Endothelial cell (in vitro differentiated cells): ENCODE measurements around the gene PDGFC. TPM values are rescaled to one million over a fixed set of nuclear protein-coding genes. Genes with fewer than 3 reads are reported as not detected.

ENCODE experiments used
- DNase-seq: peaks from one replicate; pipeline ENCODE4 v3.0.0; 2021; ENCODE audit warnings: low spot score
- H3K27ac Mint-ChIP-seq: one replicate; pipeline ENCODE4 v1.8.0; 2021; ENCODE audit warnings: mixed read lengths, inconsistent platforms; ENCODE audit not compliant: unreplicated experiment
- H3K27me3 Mint-ChIP-seq: one replicate; pipeline ENCODE4 v1.8.0; 2021; ENCODE audit warnings: mild to moderate bottlenecking, moderate library complexity, mixed read lengths, inconsistent platforms; ENCODE audit not compliant: unreplicated experiment
- H3K36me3 Mint-ChIP-seq: one replicate; pipeline ENCODE4 v1.8.0; 2021; ENCODE audit warnings: mild to moderate bottlenecking, low read depth, mixed read lengths, inconsistent platforms; ENCODE audit not compliant: unreplicated experiment
- H3K4me1 Mint-ChIP-seq: one replicate; pipeline ENCODE4 v1.8.0; 2021; ENCODE audit warnings: mild to moderate bottlenecking, mixed read lengths, inconsistent platforms; ENCODE audit not compliant: unreplicated experiment
- H3K4me3 Mint-ChIP-seq: one replicate; pipeline ENCODE4 v1.8.0; 2021; ENCODE audit warnings: mild to moderate bottlenecking, mixed read lengths, inconsistent platforms; ENCODE audit not compliant: unreplicated experiment
- H3K9me3 Mint-ChIP-seq: one replicate; pipeline ENCODE4 v1.8.0; 2021; ENCODE audit warnings: mixed read lengths, inconsistent platforms; ENCODE audit not compliant: unreplicated experiment
- CTCF ChIP-seq: fragments of 200-600 bp; sonication (generic); IDR thresholded peaks from one replicate; pipeline ENCODE4 v1.5.0; 2021; ENCODE audit warnings: antibody characterized with exemption; ENCODE audit not compliant: unreplicated experiment
- total RNA-seq: library from RNA; stranded (reverse); fragmentation: NEBNext Ultra II Directional; extraction: Animal tissue kit (Norgen Biotek cat#: 25700); gene quantifications from one replicate; pipeline ENCODE4 v1.2.1, GENCODE V29; 2021; ENCODE audit not compliant: unreplicated experiment

The PDGFC gene
- total RNA-seq, 1 donor from 2014 or later: 22.0 TPM

- no peaks in the 10 kb centered on the region for H3K36me3 Mint-ChIP-seq
- no peak for DNase-seq
- no peak for TF ChIP-seq CTCF
- H3K4me1 Mint-ChIP-seq: no peaks in the 10 kb centered on the region
- H3K4me3 Mint-ChIP-seq: no peak overlapping the region
- no peak overlapping the region for H3K27ac Mint-ChIP-seq
- no peaks in the 10 kb centered on the region for H3K27me3 Mint-ChIP-seq
- H3K9me3 Mint-ChIP-seq: no peaks in the 10 kb centered on the region
Measured at GRCh38 chr4:156858071-156858470, 113.5 kb downstream of the PDGFC start.

- DNase-seq: no peak
- H3K27ac Mint-ChIP-seq: no peak overlapping the region
- no peaks in the 10 kb centered on the region for H3K4me1 Mint-ChIP-seq
- H3K36me3 Mint-ChIP-seq: peaks cover 38% of the 10 kb centered on the region
- TF ChIP-seq CTCF: no peak
- peaks cover 16% of the 10 kb centered on the region for H3K9me3 Mint-ChIP-seq
- peaks cover 1% of the 10 kb centered on the region for H3K27me3 Mint-ChIP-seq
- H3K4me3 Mint-ChIP-seq: peak overlapping the region; percentile 63
Measured at GRCh38 chr4:156838761-156839160, 132.8 kb downstream of the PDGFC start.

- peaks cover 38% of the 10 kb centered on the region for H3K36me3 Mint-ChIP-seq
- H3K27ac Mint-ChIP-seq: no peak overlapping the region
- H3K27me3 Mint-ChIP-seq: peaks cover 1% of the 10 kb centered on the region
Measured at GRCh38 chr4:156837625-156838345, 133.8 kb downstream of the PDGFC start.

GRCh38 chr4:156832886-156833285, 138.7 kb downstream of the PDGFC start:
- Mint-ChIP-seq H3K4me3 (no peak overlapping the region), H3K27ac (no peak overlapping the region), H3K36me3 (peaks cover 5% of the 10 kb centered on the region), H3K27me3 (no peaks in the 10 kb centered on the region), H3K4me1 (no peaks in the 10 kb centered on the region), H3K9me3 (no peaks in the 10 kb centered on the region)
- DNase-seq: no peak
- TF ChIP-seq CTCF: no peak

More at GRCh38 chr4:156837625-156838345, 133.8 kb downstream of the PDGFC start:
- Mint-ChIP-seq H3K4me1 (no peaks in the 10 kb centered on the region), H3K9me3 (peaks cover 16% of the 10 kb centered on the region), H3K4me3 (no peak overlapping the region)
- DNase-seq: no peak
- TF ChIP-seq CTCF: no peak

GRCh38 chr4:156830351-156830750, 141.2 kb downstream of the PDGFC start:
- Mint-ChIP-seq H3K36me3 (no peaks in the 10 kb centered on the region), H3K4me1 (no peaks in the 10 kb centered on the region), H3K27ac (no peak overlapping the region), H3K9me3 (no peaks in the 10 kb centered on the region), H3K4me3 (no peak overlapping the region), H3K27me3 (no peaks in the 10 kb centered on the region)
- no peak for TF ChIP-seq CTCF
- no peak for DNase-seq
